Prostate gland (tissue), 2 donors: ENCODE results near the gene PRKG1.

Source experiments
- POLR2A ChIP-seq: fragments of 450-650 bp; IDR thresholded peaks from one replicate; pipeline ENCODE4 v1.6.1; 2016; ENCODE audit warnings: antibody characterized with exemption, mild to moderate bottlenecking
- TF ChIP-seq, protein P1 (sequence below), 4 experiments: fragments of 200-600 bp in 2 of 4; fragments of 450-650 bp in 2 of 4; sonication (generic) in 2 of 4; IDR thresholded peaks; 1 replicate in 3 of 4; 2 replicates in 1 of 4; pipeline ENCODE4 v1.5.1; 2016 to 2019; ENCODE audit warnings: antibody characterized with exemption in 4 of 4, mild to moderate bottlenecking in 2 of 4, moderate library complexity in 2 of 4

GRCh38 chr10:51288511-51288910 lies 214.2 kb downstream of the PRKG1 start:
- TF ChIP-seq, protein P1, sequence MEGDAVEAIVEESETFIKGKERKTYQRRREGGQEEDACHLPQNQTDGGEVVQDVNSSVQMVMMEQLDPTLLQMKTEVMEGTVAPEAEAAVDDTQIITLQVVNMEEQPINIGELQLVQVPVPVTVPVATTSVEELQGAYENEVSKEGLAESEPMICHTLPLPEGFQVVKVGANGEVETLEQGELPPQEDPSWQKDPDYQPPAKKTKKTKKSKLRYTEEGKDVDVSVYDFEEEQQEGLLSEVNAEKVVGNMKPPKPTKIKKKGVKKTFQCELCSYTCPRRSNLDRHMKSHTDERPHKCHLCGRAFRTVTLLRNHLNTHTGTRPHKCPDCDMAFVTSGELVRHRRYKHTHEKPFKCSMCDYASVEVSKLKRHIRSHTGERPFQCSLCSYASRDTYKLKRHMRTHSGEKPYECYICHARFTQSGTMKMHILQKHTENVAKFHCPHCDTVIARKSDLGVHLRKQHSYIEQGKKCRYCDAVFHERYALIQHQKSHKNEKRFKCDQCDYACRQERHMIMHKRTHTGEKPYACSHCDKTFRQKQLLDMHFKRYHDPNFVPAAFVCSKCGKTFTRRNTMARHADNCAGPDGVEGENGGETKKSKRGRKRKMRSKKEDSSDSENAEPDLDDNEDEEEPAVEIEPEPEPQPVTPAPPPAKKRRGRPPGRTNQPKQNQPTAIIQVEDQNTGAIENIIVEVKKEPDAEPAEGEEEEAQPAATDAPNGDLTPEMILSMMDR (IDR thresholded peaks at IDR 0.05) = no peak
- no peak for TF ChIP-seq POLR2A
